ENCODE data around the gene CHPF. TPM values are rescaled to one million over a fixed set of nuclear protein-coding genes. Genes with fewer than 3 reads are reported as not detected.

CHPF gene
- total RNA-seq, 4 donors from 2014 or later: 21.0 to 50.5 (median 37.2) TPM

DNA sequence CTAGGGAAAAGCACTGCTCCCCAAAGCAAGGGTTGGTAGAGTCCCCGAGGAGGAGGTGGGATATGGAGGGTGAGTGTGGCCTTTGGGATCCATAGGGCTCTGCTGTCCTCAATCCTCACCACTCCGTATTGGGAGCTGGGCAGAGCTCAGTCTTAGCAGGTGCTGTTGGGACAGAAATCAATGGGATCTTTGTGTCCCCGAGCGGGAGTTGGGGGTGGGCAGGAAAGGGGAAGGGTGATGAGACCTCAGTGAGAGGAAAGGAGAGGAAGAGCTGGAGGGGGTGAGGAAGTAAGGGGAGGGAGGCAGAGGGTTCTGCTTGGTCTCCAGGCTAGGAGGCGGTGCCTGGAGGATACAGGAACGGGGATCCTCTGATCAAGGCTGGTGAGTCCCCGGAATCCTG lies 26.7 kb downstream of the CHPF start:
- intact Hi-C loops (cut with DNase I; ENCODE audit: low total_unique reads): loop anchor here (5.0 kb wide), 1 partner anchor 375 kb away; no protein-coding TSS in a partner anchor
- TF ChIP-seq, protein P1, sequence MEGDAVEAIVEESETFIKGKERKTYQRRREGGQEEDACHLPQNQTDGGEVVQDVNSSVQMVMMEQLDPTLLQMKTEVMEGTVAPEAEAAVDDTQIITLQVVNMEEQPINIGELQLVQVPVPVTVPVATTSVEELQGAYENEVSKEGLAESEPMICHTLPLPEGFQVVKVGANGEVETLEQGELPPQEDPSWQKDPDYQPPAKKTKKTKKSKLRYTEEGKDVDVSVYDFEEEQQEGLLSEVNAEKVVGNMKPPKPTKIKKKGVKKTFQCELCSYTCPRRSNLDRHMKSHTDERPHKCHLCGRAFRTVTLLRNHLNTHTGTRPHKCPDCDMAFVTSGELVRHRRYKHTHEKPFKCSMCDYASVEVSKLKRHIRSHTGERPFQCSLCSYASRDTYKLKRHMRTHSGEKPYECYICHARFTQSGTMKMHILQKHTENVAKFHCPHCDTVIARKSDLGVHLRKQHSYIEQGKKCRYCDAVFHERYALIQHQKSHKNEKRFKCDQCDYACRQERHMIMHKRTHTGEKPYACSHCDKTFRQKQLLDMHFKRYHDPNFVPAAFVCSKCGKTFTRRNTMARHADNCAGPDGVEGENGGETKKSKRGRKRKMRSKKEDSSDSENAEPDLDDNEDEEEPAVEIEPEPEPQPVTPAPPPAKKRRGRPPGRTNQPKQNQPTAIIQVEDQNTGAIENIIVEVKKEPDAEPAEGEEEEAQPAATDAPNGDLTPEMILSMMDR (IDR thresholded peaks at IDR 0.05 in 4 of 5, conservative IDR thresholded peaks at IDR 0.05 in 1 of 5): no peak
- TF ChIP-seq POLR2A (IDR thresholded peaks at IDR 0.05): no peak
- no peak overlapping the region for H3K4me3 ChIP-seq
- no peak for ATAC-seq
- H3K27ac ChIP-seq: no peak overlapping the region
- no peaks in the 10 kb centered on the region for H3K36me3 ChIP-seq
- in situ Hi-C loops (cut with MboI; ENCODE audit: low sequenced_read_pairs in 4 of 4): no loop called here
- no peaks in the 10 kb centered on the region for H3K9me3 ChIP-seq
- peaks cover 0 to 6% of the 10 kb centered on the region in 2 donors for H3K4me1 ChIP-seq
- no peak for DNase-seq
- H3K27me3 ChIP-seq: peaks cover 18 to 30% (median 27%) of the 10 kb centered on the region in 3 donors

DNA sequence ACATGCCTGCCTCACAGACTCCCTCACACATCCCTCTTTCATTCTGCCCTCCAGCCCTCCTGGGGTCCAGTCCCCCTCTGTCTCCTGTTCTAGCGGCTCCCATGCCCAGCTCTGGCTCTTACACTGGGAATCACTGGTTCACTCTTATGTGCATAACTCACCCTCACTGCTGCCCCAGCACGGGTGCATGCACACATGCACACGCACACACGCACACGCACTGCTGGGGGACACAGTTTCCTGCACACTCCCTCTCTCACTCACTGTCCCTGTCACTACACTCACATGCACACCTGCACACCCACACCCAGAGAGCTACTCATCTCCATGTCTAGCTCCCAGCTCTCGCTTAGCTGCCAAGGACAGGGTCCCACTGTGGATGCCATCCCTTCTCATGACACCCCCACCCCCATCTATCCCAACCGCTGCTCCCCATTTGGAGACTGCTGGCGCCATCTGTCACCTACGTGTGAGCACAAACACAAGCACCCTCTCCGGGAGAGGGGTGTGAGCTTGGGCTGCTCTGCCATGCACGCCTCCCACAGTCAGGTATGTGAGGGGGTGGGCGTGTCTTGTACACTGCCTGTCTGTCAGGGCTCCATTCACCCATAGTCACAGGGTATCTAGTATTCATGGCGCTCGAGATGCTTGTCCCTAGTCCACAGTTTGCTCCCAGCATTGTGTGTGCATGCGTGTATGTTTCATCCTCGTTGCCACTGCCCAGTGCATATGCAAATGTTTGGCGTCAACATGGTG lies 27.6 kb downstream of the CHPF start:
- no peaks in the 10 kb centered on the region for H3K36me3 ChIP-seq
- no peak overlapping the region for H3K27ac ChIP-seq
- in situ Hi-C loops (cut with MboI; ENCODE audit: low sequenced_read_pairs in 4 of 4): no loop called here
- intact Hi-C loops (cut with DNase I; ENCODE audit: low total_unique reads): loop anchor here (5.0 kb wide), 1 partner anchor 376 kb away; no protein-coding TSS in a partner anchor
- H3K27me3 ChIP-seq: peaks cover 24 to 35% (median 25%) of the 10 kb centered on the region in 3 donors
- H3K4me3 ChIP-seq: no peak overlapping the region
- H3K9me3 ChIP-seq: no peaks in the 10 kb centered on the region
- no peak for ATAC-seq
- DNase-seq: no peak
- TF ChIP-seq POLR2A (IDR thresholded peaks at IDR 0.05): no peak
- TF ChIP-seq, protein P1 (IDR thresholded peaks at IDR 0.05 in 4 of 5, conservative IDR thresholded peaks at IDR 0.05 in 1 of 5): no peak
- H3K4me1 ChIP-seq: peaks cover 0 to 6% of the 10 kb centered on the region in 2 donors

DNA sequence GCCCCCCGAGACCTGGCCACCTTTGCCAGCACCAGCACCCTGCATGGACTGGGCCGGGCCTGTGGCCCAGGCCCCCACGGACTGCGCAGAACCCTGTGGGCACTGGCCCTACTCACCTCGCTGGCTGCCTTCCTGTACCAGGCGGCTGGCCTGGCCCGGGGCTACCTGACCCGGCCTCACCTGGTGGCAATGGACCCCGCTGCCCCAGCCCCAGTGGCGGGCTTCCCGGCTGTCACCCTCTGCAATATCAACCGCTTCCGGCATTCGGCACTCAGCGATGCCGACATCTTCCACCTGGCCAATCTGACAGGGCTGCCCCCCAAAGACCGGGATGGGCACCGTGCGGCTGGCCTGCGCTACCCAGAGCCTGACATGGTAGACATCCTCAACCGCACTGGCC lies 28.8 kb downstream of the CHPF start:
- H3K36me3 ChIP-seq: no peaks in the 10 kb centered on the region
- H3K27me3 ChIP-seq: peaks cover 25 to 39% (median 31%) of the 10 kb centered on the region in 3 donors
- intact Hi-C loops (cut with DNase I; ENCODE audit: low total_unique reads): loop anchor here (5.0 kb wide), 1 partner anchor 377 kb away; no protein-coding TSS in a partner anchor
- ATAC-seq (no peak), DNase-seq (no peak)
- TF ChIP-seq, protein P1 (IDR thresholded peaks at IDR 0.05 in 4 of 5, conservative IDR thresholded peaks at IDR 0.05 in 1 of 5): no peak
- TF ChIP-seq POLR2A (IDR thresholded peaks at IDR 0.05): no peak
- in situ Hi-C loops (cut with MboI; ENCODE audit: low sequenced_read_pairs in 4 of 4): no loop called here
- no peak overlapping the region for H3K4me3 ChIP-seq
- H3K4me1 ChIP-seq: peaks cover 3 to 10% of the 10 kb centered on the region in 2 donors
- no peak overlapping the region for H3K27ac ChIP-seq
- no peaks in the 10 kb centered on the region for H3K9me3 ChIP-seq

DNA sequence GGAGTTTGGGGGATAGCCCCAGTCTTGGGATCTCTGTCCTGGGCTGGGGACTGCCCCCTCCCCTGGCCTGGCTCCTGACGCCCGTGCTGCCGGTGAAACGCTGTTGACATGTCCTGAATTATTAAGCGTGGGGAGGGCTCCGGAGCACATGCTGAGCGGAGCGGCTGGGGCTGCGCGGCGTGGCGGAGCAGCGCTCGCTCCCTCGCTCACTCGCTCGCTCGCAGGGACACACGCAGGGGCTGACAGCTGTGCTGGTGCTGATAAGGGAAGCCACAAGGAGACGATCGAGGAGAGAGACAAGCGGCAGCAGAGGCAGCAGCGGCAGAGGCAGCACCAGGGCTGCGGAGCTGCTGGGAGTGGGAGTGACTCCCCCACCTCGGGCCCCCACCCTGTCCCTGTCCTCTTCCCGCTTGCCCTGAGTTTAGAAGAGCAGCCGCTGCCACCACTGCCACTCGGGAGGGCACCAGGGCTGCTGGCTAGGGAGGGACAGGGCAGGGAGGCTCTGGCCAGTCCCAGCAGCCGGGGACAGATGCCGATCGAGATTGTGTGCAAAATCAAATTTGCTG lies 29.3 kb downstream of the CHPF start, which contains the start of gene ASIC4:
ASIC4 (plus strand) TSS at position 287 of the 566 bp plus-strand sequence; CDS start at position 530, 243 bp downstream.
- intact Hi-C loops (cut with DNase I; ENCODE audit: low total_unique reads): no loop called here
- in situ Hi-C loops (cut with MboI; ENCODE audit: low sequenced_read_pairs in 4 of 4): no loop called here
- H3K4me1 ChIP-seq: peaks cover 7 to 15% of the 10 kb centered on the region in 2 donors
- peak within 1 kb of the TSS in 2 of 4 donors; percentile 10 to 24 for H3K4me3 ChIP-seq
- no peaks in the 10 kb centered on the region for H3K9me3 ChIP-seq
- peaks cover 25 to 39% (median 31%) of the 10 kb centered on the region in 3 donors for H3K27me3 ChIP-seq
- TF ChIP-seq, protein P1 (IDR thresholded peaks at IDR 0.05 in 4 of 5, conservative IDR thresholded peaks at IDR 0.05 in 1 of 5): no peak
- no peak for TF ChIP-seq POLR2A (IDR thresholded peaks at IDR 0.05)
- no peak within 1 kb of the TSS for H3K27ac ChIP-seq
- DNase-seq (no peak), ATAC-seq (no peak)
- no peaks in the 10 kb centered on the region for H3K36me3 ChIP-seq

Measured in gastrocnemius medialis (tissue), 4 donors.